Mesangial cell (primary cell): ENCODE results near the gene KRTAP2-3. TPM values are rescaled to one million over a fixed set of nuclear protein-coding genes. Genes with fewer than 3 reads are reported as not detected.

Experiments used
- total RNA-seq: library from RNA; depleted of rRNA; stranded (reverse); fragments of >200 nt; gene quantifications from 2 replicates; pipeline ENCODE4 v1.2.3, GENCODE V29; 2015

Gene KRTAP2-3
- 0.13 and 2.6 TPM in 2 replicates for total RNA-seq

GRCh38 chr17:41060052-41060604 lies at the start of gene KRTAP2-3:
Gene KRTAP2-3, minus strand, starts transcription at chr17:41060114. Its CDS starts 64 bp downstream, at chr17:41060050.

GRCh38 chr17:41105347-41105746 lies 45.4 kb upstream of the KRTAP2-3 start, which contains the start of gene KRTAP4-9:
Gene KRTAP4-9, plus strand, starts transcription at chr17:41105389. Its CDS starts 0 bp downstream, at chr17:41105389.

GRCh38 chr17:41101586-41102259 lies 41.8 kb upstream of the KRTAP2-3 start, which contains the start of gene KRTAP4-16:
Gene KRTAP4-16, minus strand, starts transcription at chr17:41102209. Its CDS starts 0 bp downstream, at chr17:41102209.

GRCh38 chr17:41098042-41098441 lies 38.1 kb upstream of the KRTAP2-3 start, which contains the start of gene KRTAP4-8:
Gene KRTAP4-8, minus strand, starts transcription at chr17:41098142. Its CDS starts 58 bp downstream, at chr17:41098084.

GRCh38 chr17:41084100-41084856 lies 24.4 kb upstream of the KRTAP2-3 start, which contains the start of gene KRTAP4-7:
Gene KRTAP4-7, plus strand, starts transcription at chr17:41084150. Its CDS starts 57 bp downstream, at chr17:41084207.

GRCh38 chr17:41065829-41066624 lies 6.1 kb upstream of the KRTAP2-3 start, which contains the start of gene KRTAP2-4:
Gene KRTAP2-4, minus strand, starts transcription at chr17:41065879. Its CDS starts 34 bp downstream, at chr17:41065845.

GRCh38 chr17:41055130-41055529 lies 4.8 kb downstream of the KRTAP2-3 start, which contains the start of gene KRTAP2-2:
Gene KRTAP2-2, minus strand, starts transcription at chr17:41055230. Its CDS starts 19 bp downstream, at chr17:41055211.

GRCh38 chr17:41046735-41047465 lies 13.0 kb downstream of the KRTAP2-3 start, which contains the start of gene KRTAP2-1:
Gene KRTAP2-1, minus strand, starts transcription at chr17:41047316. Its CDS starts 49 bp downstream, at chr17:41047267.

GRCh38 chr17:41040783-41041571 lies 18.9 kb downstream of the KRTAP2-3 start, which contains the start of gene KRTAP1-1:
Gene KRTAP1-1, minus strand, starts transcription at chr17:41041450. Its CDS starts 53 bp downstream, at chr17:41041397.

GRCh38 chr17:41034346-41034935 lies 25.5 kb downstream of the KRTAP2-3 start, which contains the start of gene KRTAP1-3:
Gene KRTAP1-3, minus strand, starts transcription at chr17:41034874. Its CDS starts 53 bp downstream, at chr17:41034821.

GRCh38 chr17:41029633-41030245 lies 30.2 kb downstream of the KRTAP2-3 start, which contains the start of gene KRTAP1-4:
Gene KRTAP1-4, minus strand, starts transcription at chr17:41030195. Its CDS starts 117 bp downstream, at chr17:41030078.

GRCh38 chr17:41026715-41027471 lies 33.0 kb downstream of the KRTAP2-3 start, which contains the start of gene KRTAP1-5:
Gene KRTAP1-5, minus strand, starts transcription at chr17:41027208. Its CDS starts 53 bp downstream, at chr17:41027155.

Other genes starting within 250 kb of the KRTAP2-3 start
- 10.3 and 49.9 TPM in 2 replicates for gene KRT10, start 237.5 kb downstream of the KRTAP2-3 start, total RNA-seq
- 0.13 TPM in 1 of 2 replicates, not detected in the other for gene KRT12, start 192.9 kb downstream of the KRTAP2-3 start, total RNA-seq
- under 0.01 TPM in 1 of 2 replicates, not detected in the other for gene KRT20, start 174.9 kb downstream of the KRTAP2-3 start, total RNA-seq
- gene KRT23, start 122.5 kb downstream of the KRTAP2-3 start, total RNA-seq, result 0.76 TPM in 1 of 2 replicates, not detected in the other
- gene KRT39, start 93.2 kb downstream of the KRTAP2-3 start, total RNA-seq, result not detected in 2 replicates
- gene KRT40, start 75.8 kb downstream of the KRTAP2-3 start, total RNA-seq, result not detected in 2 replicates
- not detected in 2 replicates for gene KRTAP3-3, start 66.0 kb downstream of the KRTAP2-3 start, total RNA-seq
- gene KRTAP3-2, start 60.2 kb downstream of the KRTAP2-3 start, total RNA-seq, result not detected in 2 replicates
- not detected in 2 replicates for gene KRTAP3-1, start 51.0 kb downstream of the KRTAP2-3 start, total RNA-seq
- not detected in 2 replicates for gene KRTAP1-5, start 32.9 kb downstream of the KRTAP2-3 start, total RNA-seq
- not detected in 2 replicates for gene KRTAP1-4, start 29.9 kb downstream of the KRTAP2-3 start, total RNA-seq
- not detected in 2 replicates for gene KRTAP1-3, start 25.2 kb downstream of the KRTAP2-3 start, total RNA-seq
- not detected in 2 replicates for gene KRTAP1-1, start 18.7 kb downstream of the KRTAP2-3 start, total RNA-seq
- not detected in 2 replicates for gene KRTAP2-1, start 12.8 kb downstream of the KRTAP2-3 start, total RNA-seq
- gene KRTAP2-2, start 4.9 kb downstream of the KRTAP2-3 start, total RNA-seq, result not detected in 2 replicates
- gene KRTAP2-4, start 5.8 kb upstream of the KRTAP2-3 start, total RNA-seq, result not detected in 2 replicates
- gene KRTAP4-7, start 24.0 kb upstream of the KRTAP2-3 start, total RNA-seq, result not detected in 2 replicates
- gene KRTAP4-8, start 38.0 kb upstream of the KRTAP2-3 start, total RNA-seq, result not detected in 2 replicates
- gene KRTAP4-16, start 42.1 kb upstream of the KRTAP2-3 start, total RNA-seq, result not detected in 2 replicates
- gene KRTAP4-9, start 45.3 kb upstream of the KRTAP2-3 start, total RNA-seq, result not detected in 2 replicates
- gene KRTAP4-11, start 58.3 kb upstream of the KRTAP2-3 start, total RNA-seq, result not detected in 2 replicates
- not detected in 2 replicates for gene KRTAP4-12, start 64.1 kb upstream of the KRTAP2-3 start, total RNA-seq
- gene KRTAP4-6, start 80.4 kb upstream of the KRTAP2-3 start, total RNA-seq, result not detected in 2 replicates
- not detected in 2 replicates for gene KRTAP4-5, start 89.7 kb upstream of the KRTAP2-3 start, total RNA-seq
- not detected in 2 replicates for gene KRTAP4-4, start 100.6 kb upstream of the KRTAP2-3 start, total RNA-seq
- not detected in 2 replicates for gene KRTAP4-3, start 108.1 kb upstream of the KRTAP2-3 start, total RNA-seq
- gene KRTAP4-2, start 118.1 kb upstream of the KRTAP2-3 start, total RNA-seq, result not detected in 2 replicates
- gene KRTAP4-1, start 124.8 kb upstream of the KRTAP2-3 start, total RNA-seq, result not detected in 2 replicates
- gene KRTAP9-1, start 129.8 kb upstream of the KRTAP2-3 start, total RNA-seq, result not detected in 2 replicates
- gene KRTAP9-2, start 166.5 kb upstream of the KRTAP2-3 start, total RNA-seq, result not detected in 2 replicates
- not detected in 2 replicates for gene KRTAP9-3, start 172.3 kb upstream of the KRTAP2-3 start, total RNA-seq
- gene KRTAP9-8, start 177.9 kb upstream of the KRTAP2-3 start, total RNA-seq, result not detected in 2 replicates
- gene KRTAP9-4, start 189.6 kb upstream of the KRTAP2-3 start, total RNA-seq, result not detected in 2 replicates
- not detected in 2 replicates for gene KRTAP9-9, start 195.3 kb upstream of the KRTAP2-3 start, total RNA-seq
- not detected in 2 replicates for gene KRTAP9-6, start 205.3 kb upstream of the KRTAP2-3 start, total RNA-seq
- not detected in 2 replicates for gene KRTAP9-7, start 215.6 kb upstream of the KRTAP2-3 start, total RNA-seq
- gene KRTAP29-1, start 242.7 kb upstream of the KRTAP2-3 start, total RNA-seq, result not detected in 2 replicates
- not detected in 2 replicates for gene KRTAP16-1, start 249.2 kb upstream of the KRTAP2-3 start, total RNA-seq